Measurements from ENCODE around the gene RIGI.

Gene RIGI

DNA sequence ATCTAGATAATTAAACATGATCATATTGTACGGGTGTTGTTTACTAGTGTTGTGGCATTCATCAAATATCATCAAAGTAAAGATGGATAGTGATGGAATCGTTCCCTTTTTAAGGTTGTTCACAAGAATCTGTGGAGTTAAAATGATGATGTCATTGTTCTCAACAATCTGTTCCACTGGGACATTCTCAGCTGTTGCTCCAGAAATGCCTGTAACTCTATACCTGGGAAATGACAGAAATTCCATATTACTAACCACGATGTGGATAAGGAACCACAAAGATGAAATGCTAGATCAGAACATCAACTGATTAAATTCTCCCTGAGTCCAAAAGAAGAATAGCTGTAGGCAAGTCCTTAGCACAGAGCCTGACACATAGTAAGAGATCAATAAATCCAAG lies 38.0 kb downstream of the RIGI start:
- TF ChIP-seq, protein P1, sequence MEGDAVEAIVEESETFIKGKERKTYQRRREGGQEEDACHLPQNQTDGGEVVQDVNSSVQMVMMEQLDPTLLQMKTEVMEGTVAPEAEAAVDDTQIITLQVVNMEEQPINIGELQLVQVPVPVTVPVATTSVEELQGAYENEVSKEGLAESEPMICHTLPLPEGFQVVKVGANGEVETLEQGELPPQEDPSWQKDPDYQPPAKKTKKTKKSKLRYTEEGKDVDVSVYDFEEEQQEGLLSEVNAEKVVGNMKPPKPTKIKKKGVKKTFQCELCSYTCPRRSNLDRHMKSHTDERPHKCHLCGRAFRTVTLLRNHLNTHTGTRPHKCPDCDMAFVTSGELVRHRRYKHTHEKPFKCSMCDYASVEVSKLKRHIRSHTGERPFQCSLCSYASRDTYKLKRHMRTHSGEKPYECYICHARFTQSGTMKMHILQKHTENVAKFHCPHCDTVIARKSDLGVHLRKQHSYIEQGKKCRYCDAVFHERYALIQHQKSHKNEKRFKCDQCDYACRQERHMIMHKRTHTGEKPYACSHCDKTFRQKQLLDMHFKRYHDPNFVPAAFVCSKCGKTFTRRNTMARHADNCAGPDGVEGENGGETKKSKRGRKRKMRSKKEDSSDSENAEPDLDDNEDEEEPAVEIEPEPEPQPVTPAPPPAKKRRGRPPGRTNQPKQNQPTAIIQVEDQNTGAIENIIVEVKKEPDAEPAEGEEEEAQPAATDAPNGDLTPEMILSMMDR (IDR thresholded peaks at IDR 0.05; ENCODE audit: poor library complexity, severe bottlenecking): no peak
- Histone ChIP-seq H3K9me3 (ENCODE audit: severe bottlenecking) (no peaks in the 10 kb centered on the region), H3K36me3 (ENCODE audit: low read depth) (peaks cover 25% of the 10 kb centered on the region), H3K4me1 (ENCODE audit: insufficient read depth, poor library complexity, severe bottlenecking) (no peaks in the 10 kb centered on the region), H3K4me3 (ENCODE audit: severe bottlenecking) (no peak overlapping the region), H3K27me3 (ENCODE audit: insufficient read depth, poor library complexity, severe bottlenecking) (no peaks in the 10 kb centered on the region), H3K27ac (ENCODE audit: poor library complexity, severe bottlenecking) (no peak overlapping the region)
- ATAC-seq (ENCODE audit: low read depth) (no peak), DNase-seq (ENCODE audit: low spot score) (no peak)

DNA sequence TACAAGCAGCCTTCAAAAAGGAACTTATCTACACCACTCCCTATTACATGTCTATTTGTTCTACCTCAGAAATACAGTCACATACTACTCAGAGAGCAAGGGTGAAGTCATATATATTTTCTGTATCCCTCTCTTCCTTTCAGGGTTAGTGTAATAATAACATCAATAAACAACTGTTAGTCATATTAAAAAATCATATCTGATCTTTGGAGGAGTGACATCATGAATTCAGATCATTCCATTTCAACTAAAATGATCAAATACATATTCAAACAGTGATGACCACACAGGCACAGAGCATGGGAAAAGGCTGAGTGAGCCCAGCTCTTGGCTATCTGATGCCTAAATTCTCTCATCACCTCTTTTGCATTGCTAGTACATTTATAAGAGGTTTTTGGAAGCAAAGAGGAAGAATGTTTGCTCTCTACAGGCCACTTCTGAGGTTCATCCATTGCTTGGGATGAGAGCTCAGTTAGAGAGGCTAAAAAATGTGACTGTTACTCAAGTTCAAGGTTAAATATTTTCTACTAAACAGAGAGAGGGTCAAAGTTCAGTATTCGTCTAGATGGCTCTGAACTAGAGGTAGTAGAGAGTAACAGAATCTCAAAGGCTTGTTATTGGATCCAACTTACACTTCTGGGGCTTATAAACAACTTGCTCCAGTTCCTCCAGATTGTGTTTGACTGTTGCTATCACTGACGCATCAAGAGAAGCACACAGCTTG lies 39.0 kb downstream of the RIGI start:
- DNase-seq (ENCODE audit: low spot score): no peak
- Histone ChIP-seq H3K36me3 (ENCODE audit: low read depth) (peaks cover 27% of the 10 kb centered on the region), H3K4me1 (ENCODE audit: insufficient read depth, poor library complexity, severe bottlenecking) (no peaks in the 10 kb centered on the region), H3K27me3 (ENCODE audit: insufficient read depth, poor library complexity, severe bottlenecking) (no peaks in the 10 kb centered on the region), H3K9me3 (ENCODE audit: severe bottlenecking) (no peaks in the 10 kb centered on the region), H3K4me3 (ENCODE audit: severe bottlenecking) (no peak overlapping the region), H3K27ac (ENCODE audit: poor library complexity, severe bottlenecking) (no peak overlapping the region)
- TF ChIP-seq, protein P1 (IDR thresholded peaks at IDR 0.05; ENCODE audit: poor library complexity, severe bottlenecking): no peak
- ATAC-seq (ENCODE audit: low read depth): no peak

DNA sequence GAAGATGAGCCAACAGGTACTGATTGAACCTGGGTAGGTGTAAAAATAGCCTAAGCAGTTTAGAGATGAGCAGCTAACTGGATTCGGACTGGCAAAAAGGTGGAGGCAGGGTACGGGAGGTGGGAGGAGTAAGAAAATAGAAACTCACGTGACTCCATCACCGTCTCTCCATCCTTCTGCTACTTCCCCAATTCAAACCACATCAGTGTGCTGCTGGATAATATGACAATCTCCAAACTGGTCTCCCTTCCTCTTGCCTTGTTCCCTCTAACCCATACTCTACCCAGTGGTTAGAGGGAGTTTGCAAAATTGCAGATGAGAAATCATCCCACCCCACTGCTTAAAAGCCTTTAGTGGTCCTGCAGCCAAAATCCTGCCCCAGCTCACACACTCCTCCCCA lies 42.7 kb downstream of the RIGI start:
- TF ChIP-seq, protein P1 (IDR thresholded peaks at IDR 0.05; ENCODE audit: poor library complexity, severe bottlenecking): no peak
- Histone ChIP-seq H3K9me3 (ENCODE audit: severe bottlenecking) (no peaks in the 10 kb centered on the region), H3K27me3 (ENCODE audit: insufficient read depth, poor library complexity, severe bottlenecking) (no peaks in the 10 kb centered on the region), H3K4me3 (ENCODE audit: severe bottlenecking) (no peak overlapping the region), H3K4me1 (ENCODE audit: insufficient read depth, poor library complexity, severe bottlenecking) (no peaks in the 10 kb centered on the region), H3K27ac (ENCODE audit: poor library complexity, severe bottlenecking) (no peak overlapping the region), H3K36me3 (ENCODE audit: low read depth) (peaks cover 35% of the 10 kb centered on the region)
- ATAC-seq (ENCODE audit: low read depth): no peak
- DNase-seq (ENCODE audit: low spot score): no peak
